ENCODE results near the gene RFLNA.

- TF ChIP-seq POLR2AphosphoS5 (IDR thresholded peaks at IDR 0.05) = no peak
- TF ChIP-seq, protein P1, sequence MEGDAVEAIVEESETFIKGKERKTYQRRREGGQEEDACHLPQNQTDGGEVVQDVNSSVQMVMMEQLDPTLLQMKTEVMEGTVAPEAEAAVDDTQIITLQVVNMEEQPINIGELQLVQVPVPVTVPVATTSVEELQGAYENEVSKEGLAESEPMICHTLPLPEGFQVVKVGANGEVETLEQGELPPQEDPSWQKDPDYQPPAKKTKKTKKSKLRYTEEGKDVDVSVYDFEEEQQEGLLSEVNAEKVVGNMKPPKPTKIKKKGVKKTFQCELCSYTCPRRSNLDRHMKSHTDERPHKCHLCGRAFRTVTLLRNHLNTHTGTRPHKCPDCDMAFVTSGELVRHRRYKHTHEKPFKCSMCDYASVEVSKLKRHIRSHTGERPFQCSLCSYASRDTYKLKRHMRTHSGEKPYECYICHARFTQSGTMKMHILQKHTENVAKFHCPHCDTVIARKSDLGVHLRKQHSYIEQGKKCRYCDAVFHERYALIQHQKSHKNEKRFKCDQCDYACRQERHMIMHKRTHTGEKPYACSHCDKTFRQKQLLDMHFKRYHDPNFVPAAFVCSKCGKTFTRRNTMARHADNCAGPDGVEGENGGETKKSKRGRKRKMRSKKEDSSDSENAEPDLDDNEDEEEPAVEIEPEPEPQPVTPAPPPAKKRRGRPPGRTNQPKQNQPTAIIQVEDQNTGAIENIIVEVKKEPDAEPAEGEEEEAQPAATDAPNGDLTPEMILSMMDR (IDR thresholded peaks at IDR 0.05) = no peak
- no peak for TF ChIP-seq EP300 (IDR thresholded peaks at IDR 0.05)
- TF ChIP-seq POLR2A (IDR thresholded peaks at IDR 0.05) = no peak
These were observed 8.5 kb upstream of the RFLNA start for GRCh38 chr12:124286414-124286813.

All from suprapubic skin (tissue), 4 donors.